HEK293T (cell line): ENCODE measurements around the gene SRPK1.

Source experiments
- CTCF ChIA-PET: fragments of 350-600 bp; formaldehyde crosslinking; extraction: SDS; loops from one replicate; lab custom pipeline; 2021; ENCODE audit warnings: antibody characterized with exemption, inconsistent platforms; lab: Yijun Ruan, JAX
- POLR2A ChIA-PET: fragments of 350-600 bp; formaldehyde crosslinking; extraction: SDS; loops from one replicate; lab custom pipeline; 2020; ENCODE audit warnings: antibody characterized with exemption, inconsistent platforms; lab: Yijun Ruan, JAX
- DNase-seq: peaks from one replicate; pipeline ENCODE4 v3.0.0; 2012; ENCODE audit warnings: mixed read lengths; ENCODE audit errors: extremely low spot score
- ARNT ChIP-seq: fragments of 450-650 bp; IDR thresholded peaks from 2 replicates; pipeline ENCODE4 v1.6.1; 2017; ENCODE audit warnings: mild to moderate bottlenecking
- BHLHE40 ChIP-seq: fragments of 450-650 bp; IDR thresholded peaks from 2 replicates; pipeline ENCODE4 v1.6.1; 2016; ENCODE audit warnings: mild to moderate bottlenecking, moderate library complexity, borderline replicate concordance
- CTBP1 ChIP-seq: fragments of 450-650 bp; IDR thresholded peaks from 2 replicates; pipeline ENCODE4 v1.6.1; 2016; ENCODE audit warnings: borderline replicate concordance
- ELF4 ChIP-seq: fragments of 450-650 bp; IDR thresholded peaks from 2 replicates; pipeline ENCODE4 v1.6.1; 2017; ENCODE audit warnings: antibody characterized with exemption
- FOXA1 ChIP-seq: fragments of 450-650 bp; IDR thresholded peaks from 2 replicates; pipeline ENCODE4 v1.6.1; 2016; ENCODE audit warnings: mild to moderate bottlenecking
- FOXK2 ChIP-seq: fragments of 450-650 bp; IDR thresholded peaks from 2 replicates; pipeline ENCODE4 v1.6.1; 2016; ENCODE audit warnings: mild to moderate bottlenecking
- FOXM1 ChIP-seq: fragments of 450-650 bp; IDR thresholded peaks from 2 replicates; pipeline ENCODE4 v1.6.1; 2017; ENCODE audit warnings: mild to moderate bottlenecking, borderline replicate concordance
- HDGF ChIP-seq: fragments of 450-650 bp; IDR thresholded peaks from 2 replicates; pipeline ENCODE4 v1.6.1; 2017; ENCODE audit warnings: antibody characterized with exemption, borderline replicate concordance
- L3MBTL2 ChIP-seq: fragments of 450-650 bp; conservative IDR thresholded peaks from 2 replicates; pipeline ENCODE4 v1.6.1; 2016; ENCODE audit warnings: mild to moderate bottlenecking
- LEF1 ChIP-seq: fragments of 450-650 bp; IDR thresholded peaks from 2 replicates; pipeline ENCODE4 v1.6.1; 2017; ENCODE audit warnings: mild to moderate bottlenecking, borderline replicate concordance
- NFRKB ChIP-seq: fragments of 450-650 bp; IDR thresholded peaks from 2 replicates; pipeline ENCODE4 v1.6.1; 2016; ENCODE audit warnings: mild to moderate bottlenecking, moderate library complexity
- PKNOX1 ChIP-seq: fragments of 450-650 bp; IDR thresholded peaks from 2 replicates; pipeline ENCODE4 v1.6.1; 2016
- SUZ12 ChIP-seq: fragments of 450-650 bp; IDR thresholded peaks from 2 replicates; pipeline ENCODE4 v1.6.1; 2016; ENCODE audit warnings: mild to moderate bottlenecking
- TARDBP ChIP-seq: fragments of 450-650 bp; IDR thresholded peaks from 2 replicates; pipeline ENCODE4 v1.6.1; 2016
- ZNF384 ChIP-seq: fragments of 450-650 bp; IDR thresholded peaks from 2 replicates; pipeline ENCODE4 v1.6.1; 2016

The SRPK1 gene

DNA sequence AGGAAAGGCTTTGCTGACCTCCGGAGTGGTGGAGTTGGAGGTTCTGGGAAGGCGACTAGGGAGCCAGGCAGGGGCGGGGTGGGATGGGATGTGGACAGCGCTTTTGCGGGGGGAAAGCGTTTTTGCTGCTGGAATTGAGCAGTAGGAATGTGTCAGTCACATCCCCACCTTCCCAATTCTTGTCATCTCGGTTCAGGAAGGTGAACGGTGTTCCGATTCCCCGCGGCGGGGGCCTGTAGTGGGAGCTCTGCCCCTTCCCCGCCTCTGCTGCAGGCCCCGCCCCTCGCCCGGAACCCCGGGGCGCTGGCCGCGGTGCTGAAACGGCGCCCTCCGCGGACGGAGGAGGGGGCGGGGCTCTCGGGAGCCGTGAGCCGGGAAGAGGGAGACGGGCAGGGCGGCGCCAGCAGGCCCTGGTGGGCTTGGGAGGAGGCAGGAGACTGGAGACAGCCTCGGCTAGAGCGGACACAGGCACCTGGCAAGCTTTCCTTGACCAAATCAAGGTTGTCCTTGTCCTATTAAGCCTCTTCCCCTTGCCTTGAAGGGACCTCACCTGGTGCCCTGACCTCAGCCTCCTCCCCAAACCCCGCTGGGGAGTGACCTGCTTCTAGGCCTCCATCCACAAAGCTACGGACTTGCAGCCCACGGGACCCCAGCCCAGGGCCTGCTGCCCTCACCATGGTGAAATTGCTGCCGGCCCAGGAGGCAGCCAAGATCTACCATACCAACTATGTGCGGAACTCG is 115.7 kb downstream of the SRPK1 start, which contains the start of gene LHFPL5:
Gene LHFPL5, plus strand, starts transcription at position 357 of the 741 bp plus-strand sequence. Its CDS starts 319 bp downstream, at position 676.
- CTCF ChIA-PET, result interaction anchor here (0.5 kb wide), 1 partner anchor 37 kb away, joined by 6 read pairs; no protein-coding TSS in a partner anchor
- no peak for TF ChIP-seq CTBP1
- no peak for TF ChIP-seq LEF1
- TF ChIP-seq L3MBTL2, result no peak
- no peak for TF ChIP-seq BHLHE40
- POLR2A ChIA-PET, result interaction anchor here (1.2 kb wide), 1 partner anchor 11 kb away, joined by 4 read pairs; no protein-coding TSS in a partner anchor
- peak; percentile 92 for DNase-seq

- CTCF ChIA-PET, result no interaction called here
- TF ChIP-seq ZNF384 (no peak), CTBP1 (no peak), SUZ12 (no peak), ARNT (no peak), BHLHE40 (no peak), NFRKB (no peak), ELF4 (no peak), FOXA1 (no peak), FOXM1 (no peak), TARDBP (no peak), HDGF (no peak)
- POLR2A ChIA-PET, result no interaction called here
- no peak for DNase-seq
These were observed 119.8 kb downstream of the SRPK1 start for GRCh38 chr6:35801148-35801547.

DNA sequence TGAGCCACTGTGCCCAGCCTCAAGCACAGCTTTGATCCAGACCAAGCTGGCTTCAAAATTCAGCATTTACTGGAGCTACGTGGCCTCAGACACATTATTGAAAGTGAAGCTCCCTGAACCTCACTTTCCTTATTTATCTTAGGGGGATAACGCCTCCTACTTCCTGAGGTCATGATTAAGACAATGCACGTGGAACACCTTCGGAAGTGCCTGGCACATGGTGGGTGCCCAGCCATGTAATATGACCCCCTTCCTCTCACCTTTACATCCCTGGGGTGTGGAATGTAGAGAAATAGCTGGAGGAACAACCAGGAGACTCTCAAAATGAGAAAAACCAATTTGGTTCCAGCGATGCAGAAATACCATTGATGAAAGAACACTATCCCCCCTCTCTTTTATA is 122.2 kb downstream of the SRPK1 start:
- DNase-seq, result no peak
- CTCF ChIA-PET, result no interaction called here
- TF ChIP-seq FOXM1 (no peak), PKNOX1 (no peak), L3MBTL2 (no peak)
- POLR2A ChIA-PET, result interaction anchor here (0.9 kb wide), 1 partner anchor 8 kb away, joined by 3 read pairs; no protein-coding TSS in a partner anchor

DNA sequence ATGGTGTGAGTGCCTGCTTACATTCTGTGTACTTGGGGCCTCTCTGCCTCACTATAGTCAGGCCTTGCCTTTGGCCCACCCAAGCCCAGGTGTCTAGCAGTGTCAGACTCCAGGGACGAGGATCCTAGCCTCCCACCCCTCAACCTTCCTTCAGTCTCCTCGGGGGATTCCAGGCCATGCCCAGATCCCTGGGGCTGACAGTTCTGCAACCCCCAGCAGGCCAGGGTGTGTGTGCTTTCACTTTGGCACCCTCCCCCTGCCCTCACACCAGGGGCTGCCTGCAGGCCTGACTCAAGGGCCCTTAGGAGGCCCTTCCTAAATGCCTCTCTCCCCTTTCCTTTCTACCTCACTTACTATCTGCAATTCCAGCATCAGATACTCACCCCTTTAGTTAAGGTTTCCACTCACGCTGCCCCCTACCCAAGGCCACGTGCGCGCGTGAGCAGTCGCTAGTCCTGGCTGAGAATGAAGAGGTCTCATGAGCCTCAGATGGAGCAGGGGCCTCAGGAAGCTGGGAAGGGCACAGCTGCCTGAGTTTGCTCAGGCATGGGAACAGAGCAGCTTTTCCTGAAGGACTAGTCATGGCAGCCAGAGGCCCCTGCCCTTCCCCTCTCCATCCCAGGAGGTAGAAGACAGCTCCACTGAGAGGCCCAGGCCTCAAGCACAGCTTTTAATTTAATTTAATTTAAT is 122.9 kb downstream of the SRPK1 start:
- CTCF ChIA-PET, result no interaction called here
- TF ChIP-seq FOXK2 (no peak), BHLHE40 (no peak), CTBP1 (no peak), ZNF384 (no peak), LEF1 (no peak), TARDBP (no peak), HDGF (no peak), ELF4 (no peak), L3MBTL2 (no peak)
- POLR2A ChIA-PET, result interaction anchor here (0.9 kb wide), 1 partner anchor 9 kb away, joined by 3 read pairs; no protein-coding TSS in a partner anchor
- no peak for DNase-seq

DNA sequence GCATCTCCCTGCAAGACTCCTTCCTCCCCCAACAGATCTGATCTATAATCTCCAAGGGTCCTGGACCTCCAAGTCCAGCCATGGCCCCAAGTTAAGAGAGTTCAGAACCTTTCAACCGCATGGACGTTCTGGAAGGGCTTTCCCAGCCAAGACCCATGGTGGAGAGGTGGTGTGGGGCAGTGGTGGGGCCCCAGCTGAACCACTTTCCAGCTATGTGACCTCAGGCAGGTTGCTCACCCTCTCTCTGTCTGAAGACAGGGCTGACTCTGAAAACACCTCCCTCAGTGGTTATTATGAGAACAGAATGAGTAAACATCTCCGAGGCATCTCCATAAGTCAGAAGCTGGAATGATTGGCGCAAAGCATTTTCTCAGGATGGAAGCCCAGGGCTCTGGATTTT is 124.7 kb downstream of the SRPK1 start:
- POLR2A ChIA-PET, result no interaction called here
- DNase-seq, result no peak
- CTCF ChIA-PET, result no interaction called here
- TF ChIP-seq HDGF (no peak), FOXA1 (no peak), LEF1 (no peak), TARDBP (no peak)

DNA sequence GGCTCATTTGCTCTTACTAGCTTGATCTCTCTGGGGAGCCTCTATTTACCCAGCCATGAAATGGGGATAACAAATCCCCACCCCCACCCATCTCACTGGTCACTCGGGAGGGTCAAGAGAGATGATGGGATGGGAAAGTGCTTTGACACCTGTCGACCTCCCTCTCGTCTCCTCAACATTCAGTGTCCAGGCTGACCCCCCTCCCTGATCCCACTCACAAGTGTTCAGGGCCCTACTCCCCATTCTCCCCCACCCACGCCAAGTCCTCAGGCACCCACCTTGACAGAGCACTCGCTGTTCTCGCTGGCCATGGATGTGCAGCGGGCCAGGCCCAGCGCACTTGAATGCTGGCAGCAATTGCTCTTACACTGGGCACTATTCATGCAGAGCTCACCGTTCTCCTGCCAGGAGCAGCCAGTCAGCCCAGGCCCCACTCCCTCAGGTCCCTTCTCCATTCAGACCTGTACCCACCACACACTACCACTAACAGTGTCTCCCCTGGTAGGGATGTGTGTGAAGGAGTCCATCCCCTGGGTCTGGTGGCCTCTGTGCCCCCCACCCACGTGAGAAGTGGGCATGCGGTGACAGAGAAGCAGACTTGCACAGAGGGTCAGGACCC is 125.3 kb downstream of the SRPK1 start:
- CTCF ChIA-PET, result no interaction called here

More for the DNA sequence above, 125.3 kb downstream of the SRPK1 start:
- POLR2A ChIA-PET, result no interaction called here
- no peak for TF ChIP-seq BHLHE40
- no peak for TF ChIP-seq FOXK2
- no peak for TF ChIP-seq SUZ12
- no peak for TF ChIP-seq FOXA1
- no peak for TF ChIP-seq FOXM1
- no peak for TF ChIP-seq TARDBP
- TF ChIP-seq NFRKB, result no peak
- TF ChIP-seq CTBP1, result no peak
- no peak for TF ChIP-seq HDGF
- no peak for TF ChIP-seq L3MBTL2
- DNase-seq, result no peak
